H1 (cell line): Measurements from ENCODE around the gene ASZ1. TPM values are rescaled to one million over a fixed set of nuclear protein-coding genes. Genes with fewer than 3 reads are reported as not detected.

ENCODE experiments used
- CTCF ChIA-PET: fragments of 300-600 bp; sonication (Branson Sonifier 250); formaldehyde crosslinking; loops from one replicate; lab custom pipeline; 2021; ENCODE audit not compliant: partially characterized antibody; lab: Charles Lee
- POLR2A ChIA-PET: fragments of 300-600 bp; sonication (Branson Sonifier 250); formaldehyde crosslinking; loops from one replicate; lab custom pipeline; 2021; ENCODE audit warnings: inconsistent platforms; ENCODE audit not compliant: partially characterized antibody; lab: Charles Lee
- DNase-seq, 2 experiments: peaks; one replicate each; pipeline versions ENCODE4 v3.0.0 to v3.0.0-alpha.2; 2010 to 2022; ENCODE audit warnings: low spot score in 2 of 2, low read depth in 1 of 2, mixed read lengths in 1 of 2
- FAIRE-seq: peaks from 2 replicates; lab custom pipeline; 2011; peaks lifted over from hg19 to GRCh38; lab: Jason Lieb, UNC
- H2AFZ ChIP-seq: 2 replicates; pipeline ENCODE4 v1.8.1; 2012; ENCODE audit warnings: low read length, inconsistent platforms
- H2AK5ac ChIP-seq: 2 replicates; pipeline ENCODE4 v1.6.1; 2013; ENCODE audit warnings: low read depth, low read length
- H2BK120ac ChIP-seq: replicated peaks from 2 replicates; pipeline ENCODE3; 2013; ENCODE audit warnings: low read depth, low read length, inconsistent platforms
- H2BK12ac ChIP-seq: 2 replicates; pipeline ENCODE4 v1.6.1; 2013; ENCODE audit warnings: low read depth, low read length
- H2BK15ac ChIP-seq: 2 replicates; pipeline ENCODE4 v1.6.1; 2013; ENCODE audit warnings: low read length
- H2BK20ac ChIP-seq: 2 replicates; pipeline ENCODE4 v1.6.1; 2013; ENCODE audit warnings: low read length
- H2BK5ac ChIP-seq: 2 replicates; pipeline ENCODE4 v1.6.1; 2013; ENCODE audit warnings: low read depth, low read length
- H3K14ac ChIP-seq: 2 replicates; pipeline ENCODE4 v1.6.1; 2013; ENCODE audit warnings: inconsistent platforms; ENCODE audit not compliant: insufficient read length
- H3K18ac ChIP-seq: 2 replicates; pipeline ENCODE4 v1.6.1; 2013; ENCODE audit warnings: low read length; ENCODE audit errors: extremely low read depth
- H3K23ac ChIP-seq: 2 replicates; pipeline ENCODE4 v1.6.1; 2013; ENCODE audit warnings: inconsistent platforms; ENCODE audit not compliant: insufficient read length
- H3K23me2 ChIP-seq: 2 replicates; pipeline ENCODE4 v1.6.1; 2013; ENCODE audit warnings: low read depth, low read length
- H3K27ac ChIP-seq: 2 replicates; pipeline ENCODE4 v1.6.1; 2011; ENCODE audit warnings: low read depth, low read length, inconsistent platforms
- H3K27me3 ChIP-seq, 4 experiments: replicated peaks in 1 of 4; 1 replicate in 1 of 4; 2 replicates in 3 of 4; pipeline versions ENCODE4 v1.6.1 to v1.8.1; 2011 to 2013; ENCODE audit warnings: low read length in 3 of 4, mild to moderate bottlenecking in 3 of 4, inconsistent platforms in 2 of 4, mixed read lengths in 2 of 4, moderate library complexity in 1 of 4; ENCODE audit not compliant: control insufficient read depth in 3 of 4, insufficient read depth in 3 of 4; ENCODE audit errors: extremely low read depth in 1 of 4
- H3K36me3 ChIP-seq, 4 experiments: 2 replicates each; pipeline versions ENCODE4 v1.6.1 to v1.8.1; 2011 to 2013; ENCODE audit warnings: mild to moderate bottlenecking in 4 of 4, low read length in 3 of 4, moderate library complexity in 2 of 4, control low read depth in 1 of 4, inconsistent platforms in 1 of 4; ENCODE audit not compliant: insufficient read depth in 4 of 4, control insufficient read depth in 2 of 4
- H3K4ac ChIP-seq: replicated peaks from 2 replicates; pipeline ENCODE3; 2013; ENCODE audit warnings: low read length, low read depth, mixed read lengths, inconsistent platforms; ENCODE audit not compliant: insufficient read length
- H3K4me1 ChIP-seq, 4 experiments: replicated peaks in 1 of 4; 1 replicate in 1 of 4; 2 replicates in 3 of 4; pipeline versions ENCODE4 v1.6.1 to v1.8.1; 2011 to 2013; ENCODE audit warnings: low read length in 3 of 4, inconsistent platforms in 2 of 4, mixed read lengths in 1 of 4; ENCODE audit not compliant: insufficient read depth in 4 of 4, control insufficient read depth in 3 of 4
- H3K4me2 ChIP-seq, 2 experiments: 2 replicates each; pipeline versions ENCODE4 v1.6.1 to v1.8.1; 2011 to 2013; ENCODE audit warnings: low read depth in 2 of 2, low read length in 2 of 2, control low read depth in 1 of 2, inconsistent platforms in 1 of 2, mild to moderate bottlenecking in 1 of 2; ENCODE audit not compliant: insufficient read depth in 1 of 2
- H3K4me3 ChIP-seq, 4 experiments: fragments of 200-600, 300-600 bp in 1 of 4; sonication (generic), shearing (Covaris generic), sonication (Bioruptor Twin) in 1 of 4; 2 replicates each; pipeline versions ENCODE4 v1.5.1 to v1.8.1; 2011 to 2016; ENCODE audit warnings: low read length in 4 of 4, low read depth in 3 of 4, control low read depth in 2 of 4, inconsistent platforms in 2 of 4, mild to moderate bottlenecking in 2 of 4, mixed read lengths in 1 of 4, moderate library complexity in 1 of 4; ENCODE audit not compliant: insufficient read depth in 2 of 4; ENCODE audit errors: extremely low read depth in 1 of 4
- H3K56ac ChIP-seq: replicated peaks from 2 replicates; pipeline ENCODE3; 2013; ENCODE audit warnings: low read depth, mild to moderate bottlenecking, mixed read lengths, low read length, inconsistent platforms; ENCODE audit not compliant: insufficient read length
- H3K79me1 ChIP-seq: 2 replicates; pipeline ENCODE4 v1.6.1; 2013; ENCODE audit warnings: low read depth, low read length, control low read depth
- H3K79me2 ChIP-seq, 2 experiments: 2 replicates each; pipeline versions ENCODE4 v1.6.1 to v1.8.1; 2012 to 2013; ENCODE audit warnings: low read length in 2 of 2, mild to moderate bottlenecking in 2 of 2, inconsistent platforms in 1 of 2; ENCODE audit not compliant: insufficient read depth in 2 of 2, control insufficient read depth in 1 of 2
- H3K9ac ChIP-seq, 4 experiments: replicated peaks in 1 of 4; 1 replicate in 1 of 4; 2 replicates in 3 of 4; pipeline versions ENCODE4 v1.6.1 to v1.8.1; 2011 to 2013; ENCODE audit warnings: low read depth in 3 of 4, low read length in 3 of 4, control low read depth in 2 of 4, mild to moderate bottlenecking in 2 of 4, moderate library complexity in 2 of 4, inconsistent platforms in 1 of 4; ENCODE audit errors: extremely low read depth in 1 of 4
- H3K9me3 ChIP-seq, 2 experiments: 2 replicates each; pipeline versions ENCODE4 v1.6.1 to v1.8.1; 2012 to 2013; ENCODE audit warnings: mild to moderate bottlenecking in 2 of 2, moderate library complexity in 2 of 2, control low read depth in 1 of 2, inconsistent platforms in 1 of 2, low read depth in 1 of 2, low read length in 1 of 2, mixed read lengths in 1 of 2; ENCODE audit not compliant: insufficient read depth in 2 of 2
- H4K20me1 ChIP-seq, 2 experiments: replicated peaks in 1 of 2; 2 replicates each; pipeline versions ENCODE3 to v1.8.1; 2011 to 2013; ENCODE audit warnings: inconsistent platforms in 2 of 2, low read length in 2 of 2, mild to moderate bottlenecking in 1 of 2; ENCODE audit not compliant: insufficient read depth in 2 of 2, control insufficient read depth in 1 of 2
- H4K5ac ChIP-seq: 2 replicates; pipeline ENCODE4 v1.6.1; 2013; ENCODE audit warnings: low read length, low read depth, mixed read lengths, inconsistent platforms; ENCODE audit not compliant: insufficient read length
- H4K8ac ChIP-seq: 2 replicates; pipeline ENCODE4 v1.8.0; 2013; ENCODE audit warnings: mild to moderate bottlenecking, moderate library complexity, low read length, inconsistent platforms; ENCODE audit not compliant: insufficient read depth; ENCODE audit errors: extremely low read depth
- H4K91ac ChIP-seq: replicated peaks from 2 replicates; pipeline ENCODE3; 2013; ENCODE audit warnings: low read length, mixed read lengths, inconsistent platforms; ENCODE audit not compliant: insufficient read length
- SUZ12 ChIP-seq: fragments of 200-600 bp; sonication (generic); IDR thresholded peaks from 2 replicates; pipeline ENCODE4 v1.6.1; 2012; ENCODE audit warnings: mild to moderate bottlenecking, inconsistent platforms, low read length, moderate library complexity, mixed read lengths
- WGBS, 2 experiments: shearing (Covaris generic) in 1 of 2; methylation state at CpG; one replicate each; pipeline versions ENCODE4 v1.1.6 to v1.1.7; 2013 to 2015; ENCODE audit warnings: low lambda C conversion rate in 2 of 2, mixed read lengths in 2 of 2, inconsistent platforms in 1 of 2, low coverage in 1 of 2, missing lambda C conversion rate in 1 of 2; ENCODE audit not compliant: insufficient replicate concordance in 2 of 2, insufficient coverage in 1 of 2, insufficient read length in 1 of 2; ENCODE audit errors: extremely low coverage in 1 of 2, missing lambda C conversion rate in 1 of 2; 5-methylcytosine and 5-hydroxymethylcytosine counted together
- long read RNA-seq, 2 experiments: library from RNA in 1 of 2; library from capped mRNA in 1 of 2; stranded (forward); transcript quantifications; one replicate each; pipeline ENCODE4 v2.0.0, GENCODE V29; 2021; ENCODE audit warnings: inconsistent platforms in 1 of 2
- polyA minus RNA-seq, 3 experiments: library from RNA; depleted of rRNA, polyadenylated mRNA; stranded (reverse); fragments of >200 nt; gene quantifications; 1 replicate in 2 of 3; 2 replicates in 1 of 3; pipeline ENCODE4 v1.2.3, GENCODE V29; 2011
- polyA plus RNA-seq, 7 experiments: library from polyadenylated mRNA; depleted of rRNA in 3 of 7; stranded (reverse) in 5 of 7; unstranded in 2 of 7; fragments of >200 nt in 5 of 7; fragments of 200-250 nt in 2 of 7; gene quantifications; 1 replicate in 5 of 7; 2 replicates in 1 of 7; 4 replicates in 1 of 7; pipeline versions ENCODE4 v1.2.1 to v1.2.3, GENCODE V29; 2011 to 2013; ENCODE audit warnings: missing spikeins in 2 of 7, mixed read lengths in 2 of 7
- total RNA-seq: library from RNA; stranded (reverse); fragmentation: NEBNext Ultra II Directional; extraction: Animal tissue kit (Norgen Biotek cat#: 25700); gene quantifications from 2 replicates; pipeline ENCODE4 v1.2.1, GENCODE V29; 2021

ASZ1 gene
- total RNA-seq = not detected in 2 replicates
- polyA plus RNA-seq (2011; rRNA removed) = not detected in 2 replicates
- polyA plus RNA-seq (2011; cell fraction: cytosol; rRNA removed) = not detected
- polyA plus RNA-seq (2011; cell fraction: nucleus; rRNA removed) = not detected
- not detected in 4 replicates for polyA plus RNA-seq (2012, experiment 1 of 2)
- not detected for polyA plus RNA-seq (2012, experiment 2 of 2)
- polyA plus RNA-seq (2013, experiment 1 of 2) = not detected
- not detected for polyA plus RNA-seq (2013, experiment 2 of 2)
- not detected in 2 replicates for polyA minus RNA-seq (2011; rRNA and poly(A)+ RNA removed)
- polyA minus RNA-seq (2011; cell fraction: cytosol; rRNA and poly(A)+ RNA removed) = not detected
- not detected for polyA minus RNA-seq (2011; cell fraction: nucleus; rRNA and poly(A)+ RNA removed)
- long read RNA-seq, experiment 1 = 0 reads
- long read RNA-seq, experiment 2 = 0 reads

GRCh38 chr7:117427258-117427701 is at the start of gene ASZ1:
Gene ASZ1, minus strand, starts transcription at chr7:117427493. Its CDS starts 33 bp downstream, at chr7:117427460.
- Histone ChIP-seq H3K36me3 (no peaks in the 10 kb centered on the region), H4K5ac (no peak within 1 kb of the TSS), H2AK5ac (no peak within 1 kb of the TSS), H4K20me1 (no peaks in the 10 kb centered on the region), H2BK12ac (no peak within 1 kb of the TSS), H3K27me3 (no peaks in the 10 kb centered on the region), H2AFZ (no peak within 1 kb of the TSS; the same call in 1 of the 2 replicates), H3K9ac (no peak within 1 kb of the TSS), H3K4me2 (no peak within 1 kb of the TSS), H3K79me2 (no peaks in the 10 kb centered on the region), H3K79me1 (no peaks in the 10 kb centered on the region), H3K18ac (no peak within 1 kb of the TSS), H4K91ac (no peak within 1 kb of the TSS), H3K4me1 (no peaks in the 10 kb centered on the region), H3K23ac (no peak within 1 kb of the TSS), H3K23me2 (no peaks in the 10 kb centered on the region), H3K56ac (no peak within 1 kb of the TSS), H3K9me3 (no peaks in the 10 kb centered on the region), H2BK5ac (no peak within 1 kb of the TSS), H3K4ac (no peak within 1 kb of the TSS), H3K4me3 (no peak within 1 kb of the TSS), H3K27ac (no peak within 1 kb of the TSS), H2BK20ac (no peak within 1 kb of the TSS), H4K8ac (no peak within 1 kb of the TSS; the same call in 1 of the 2 replicates), H3K14ac (no peak within 1 kb of the TSS), H2BK15ac (no peak within 1 kb of the TSS), H2BK120ac (peak within 1 kb of the TSS; percentile 8)
- DNase-seq (no peak), FAIRE-seq (no peak)
- no peak for TF ChIP-seq SUZ12
- ChIA-PET CTCF (no interaction called here), POLR2A (no interaction called here)
- WGBS, 2 experiments = 96% methylated on average over 33 of the region's 41 CpGs; no CpG with 5 or more reads in 1 of the 2 experiments
